OCI-LY7 (cell line): ENCODE data around the gene APEH.

ENCODE experiments used
- CTCF ChIP-seq: fragments of 200-600 bp; sonication (generic); conservative IDR thresholded peaks from 2 replicates; pipeline ENCODE4 v1.5.1; 2014; ENCODE audit warnings: mild to moderate bottlenecking, antibody characterized with exemption, low read length, moderate library complexity, mixed read lengths
- EZH2phosphoT487 ChIP-seq: fragments of 200-600 bp; sonication (generic); IDR thresholded peaks from 2 replicates; pipeline ENCODE4 v1.6.1; 2018; ENCODE audit warnings: low read depth, borderline replicate concordance, mild to moderate bottlenecking, mixed run types, antibody characterized with exemption, low read length, moderate library complexity, mixed read lengths

GRCh38 chr3:49634736-49635135 is 39.4 kb upstream of the APEH start:
- TF ChIP-seq CTCF (no peak), EZH2phosphoT487 (no peak)
